T-cell (primary cell): ENCODE measurements around the gene SAT2. TPM values are rescaled to one million over a fixed set of nuclear protein-coding genes. Genes with fewer than 3 reads are reported as not detected.
"Not testable (repeated sequence)": the region's sequence is repeated elsewhere in the genome, so short reads cannot be mapped to it uniquely, and the experiment has no call there.

Experiments used
- ATAC-seq, 4 experiments: fragments of 200-7000 bp in 3 of 4; fragments of 150-1000 bp in 1 of 4; cut with Tn5 transposase; replicated peaks in 1 of 4; 1 replicate in 3 of 4; 2 replicates in 1 of 4; pipeline ENCODE4 v1.10.0; 2021; ENCODE audit warnings: moderate library complexity in 3 of 4, mild to moderate bottlenecking in 2 of 4, moderate number of reproducible peaks in 1 of 4
- CTCF ChIA-PET, 2 donors: fragments of 300-600 bp; sonication (Branson Sonifier 250); formaldehyde crosslinking; loops; one replicate each; lab custom pipeline; 2022; ENCODE audit warnings: antibody characterized with exemption in 2 of 2; lab: Charles Lee
- POLR2A ChIA-PET, 2 donors: fragments of 300-600 bp; sonication (Branson Sonifier 250); formaldehyde crosslinking; loops; one replicate each; lab custom pipeline; 2022; ENCODE audit warnings: antibody characterized with exemption in 2 of 2; lab: Charles Lee
- DNase-seq, 35 experiments: peaks; one replicate each; pipeline versions ENCODE4 v3.0.0 to v3.0.0-alpha.2; 2013 to 2023
- H3K27ac ChIP-seq: one replicate; pipeline ENCODE4 v1.5.1; 2013; ENCODE audit warnings: low read length
- H3K27me3 ChIP-seq, 2 experiments: replicated peaks in 1 of 2; 1 replicate in 1 of 2; 2 replicates in 1 of 2; pipeline versions ENCODE4 v1.6.1 to v1.7.0; 2013; ENCODE audit warnings: low read length in 1 of 2, mixed read lengths in 1 of 2; ENCODE audit not compliant: control insufficient read depth in 2 of 2, insufficient read depth in 2 of 2; ENCODE audit errors: extremely low read depth in 1 of 2
- H3K36me3 ChIP-seq, 2 donors: 1 replicate in 1 of 2; 2 replicates in 1 of 2; pipeline versions ENCODE4 v1.6.1 to v1.7.0; 2013; ENCODE audit warnings: low read length in 1 of 2; ENCODE audit not compliant: control insufficient read depth in 2 of 2, insufficient read depth in 1 of 2; ENCODE audit errors: extremely low read depth in 1 of 2
- H3K4me1 ChIP-seq, 2 experiments: 1 replicate in 1 of 2; 2 replicates in 1 of 2; pipeline versions ENCODE4 v1.6.1 to v1.7.0; 2013; ENCODE audit warnings: low read length in 2 of 2, mixed read lengths in 1 of 2; ENCODE audit not compliant: insufficient read depth in 2 of 2, control insufficient read depth in 1 of 2; ENCODE audit errors: extremely low read depth in 1 of 2
- H3K4me3 ChIP-seq, 2 donors: 1 replicate in 1 of 2; 2 replicates in 1 of 2; pipeline versions ENCODE4 v1.5.1 to v1.7.0; 2013; ENCODE audit warnings: mild to moderate bottlenecking in 2 of 2, low read length in 1 of 2, moderate library complexity in 1 of 2; ENCODE audit not compliant: control insufficient read depth in 1 of 2; ENCODE audit errors: extremely low read depth in 1 of 2
- H3K9me3 ChIP-seq: 2 replicates; pipeline ENCODE4 v1.7.0; 2013
- H3K27ac Mint-ChIP-seq, 2 donors: one replicate each; pipeline ENCODE4 v1.8.0; 2020 to 2021; ENCODE audit warnings: mild to moderate bottlenecking in 2 of 2, mixed read lengths in 2 of 2
- H3K27me3 Mint-ChIP-seq, 2 donors: one replicate each; pipeline ENCODE4 v1.8.0; 2021 to 2022; ENCODE audit warnings: mixed read lengths in 2 of 2
- H3K36me3 Mint-ChIP-seq: one replicate; pipeline ENCODE4 v1.8.0; 2021; ENCODE audit warnings: mixed read lengths
- H3K4me1 Mint-ChIP-seq, 3 donors: one replicate each; pipeline ENCODE4 v1.8.0; 2020 to 2022; ENCODE audit warnings: mixed read lengths in 3 of 3, mild to moderate bottlenecking in 1 of 3
- H3K4me3 Mint-ChIP-seq, 3 donors: one replicate each; pipeline ENCODE4 v1.8.0; 2020 to 2022; ENCODE audit warnings: mild to moderate bottlenecking in 3 of 3, mixed read lengths in 3 of 3, moderate library complexity in 3 of 3
- H3K9me3 Mint-ChIP-seq, 3 donors: one replicate each; pipeline ENCODE4 v1.8.0; 2020 to 2022; ENCODE audit warnings: mixed read lengths in 3 of 3
- WGBS: methylation state at CpG from one replicate; pipeline ENCODE4 v1.1.5; 2013; ENCODE audit warnings: missing lambda C conversion rate; ENCODE audit not compliant: insufficient coverage; 5-methylcytosine and 5-hydroxymethylcytosine counted together
- total RNA-seq, 35 experiments: library from RNA in 6 of 35; stranded (reverse) in 6 of 35; fragments of 120-200 nt in 1 of 35; gene quantifications; one replicate each; pipeline versions ENCODE4 v1.2.1 to v1.2.4 and lab custom pipeline; 2013 to 2026

The SAT2 gene
- total RNA-seq, 5 donors from 2014 or later (not counting 1 experiment from before 2014, with no cell fraction given), result 53.2 to 68.8 (median 58.5) TPM

DNA sequence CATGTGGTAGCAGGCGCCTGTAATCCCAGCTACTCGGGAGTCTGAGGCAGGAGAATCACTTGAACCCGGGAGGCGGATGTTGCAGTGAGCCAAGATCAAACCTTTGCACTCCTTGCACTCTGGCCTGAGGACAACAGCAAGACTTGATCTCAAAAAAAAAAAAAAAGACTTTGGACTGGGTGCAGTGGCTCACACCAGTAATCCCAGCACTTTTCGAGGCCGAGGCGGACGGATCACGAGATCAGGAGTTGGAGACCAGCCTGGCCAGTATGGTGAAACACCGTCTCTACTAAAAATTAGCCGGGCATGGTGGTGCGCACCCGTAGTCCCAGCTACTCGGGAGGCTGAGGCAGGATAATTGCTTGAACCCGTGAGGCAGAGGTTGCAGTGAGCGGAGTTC, 1.9 kb downstream of the SAT2 start:
- CTCF ChIA-PET, H3K27ac ChIP-seq, H3K27me3 ChIP-seq, DNase-seq, H3K9me3 ChIP-seq, H3K27me3 Mint-ChIP-seq, H3K36me3 ChIP-seq, ATAC-seq, H3K4me3 ChIP-seq, H3K27ac Mint-ChIP-seq, H3K36me3 Mint-ChIP-seq, POLR2A ChIA-PET, H3K9me3 Mint-ChIP-seq: not testable (repeated sequence)
- peaks cover 14 to 18% (median 18%) of the 10 kb centered on the region in 3 donors for H3K4me1 Mint-ChIP-seq
- H3K4me1 ChIP-seq, result peaks cover 5 to 20% of the 10 kb centered on the region in 2 experiments
- H3K4me3 Mint-ChIP-seq, result peak overlapping the region in 2 of 3 donors; percentile 24 to 89
- WGBS, result 96% methylated on average over 15 of the region's 16 CpGs

DNA sequence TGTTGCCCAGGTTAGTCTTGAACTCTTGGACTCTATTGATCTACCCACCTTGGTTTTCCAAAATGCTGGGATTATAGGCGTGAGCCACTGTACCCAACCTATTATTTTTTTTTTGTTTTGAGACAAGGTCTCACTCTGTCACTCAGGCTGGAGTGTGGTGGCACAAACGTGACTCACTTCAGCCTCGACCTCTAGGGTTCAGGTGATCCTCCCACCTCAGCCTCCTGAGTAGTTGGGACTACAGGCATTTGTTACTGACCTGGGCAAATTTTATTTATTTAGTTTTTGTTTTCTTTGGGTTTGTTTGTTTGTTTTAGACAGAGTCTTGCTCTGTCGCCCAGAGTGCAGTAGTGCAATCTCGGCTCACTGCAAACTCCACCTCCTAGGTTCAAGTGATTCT, 4.0 kb downstream of the SAT2 start:
- CTCF ChIA-PET, result no interaction called here
- Histone ChIP-seq H3K27ac (no peak overlapping the region), H3K27me3 (no peaks in the 10 kb centered on the region), H3K36me3 (no peaks in the 10 kb centered on the region), H3K9me3 (no peaks in the 10 kb centered on the region), H3K4me3 (no peak overlapping the region), H3K4me1 (peaks cover 5 to 20% of the 10 kb centered on the region in 2 experiments)
- Mint-ChIP-seq H3K4me3 (no peak overlapping the region), H3K27ac (no peak overlapping the region), H3K9me3 (no peaks in the 10 kb centered on the region), H3K36me3 (no peaks in the 10 kb centered on the region), H3K27me3 (no peaks in the 10 kb centered on the region), H3K4me1 (peaks cover 14 to 18% (median 18%) of the 10 kb centered on the region in 3 donors)
- DNase-seq, result no peak
- POLR2A ChIA-PET, result no interaction called here
- no peak for ATAC-seq
- WGBS, result no CpG with 5 or more reads among the region's 5 CpGs

DNA sequence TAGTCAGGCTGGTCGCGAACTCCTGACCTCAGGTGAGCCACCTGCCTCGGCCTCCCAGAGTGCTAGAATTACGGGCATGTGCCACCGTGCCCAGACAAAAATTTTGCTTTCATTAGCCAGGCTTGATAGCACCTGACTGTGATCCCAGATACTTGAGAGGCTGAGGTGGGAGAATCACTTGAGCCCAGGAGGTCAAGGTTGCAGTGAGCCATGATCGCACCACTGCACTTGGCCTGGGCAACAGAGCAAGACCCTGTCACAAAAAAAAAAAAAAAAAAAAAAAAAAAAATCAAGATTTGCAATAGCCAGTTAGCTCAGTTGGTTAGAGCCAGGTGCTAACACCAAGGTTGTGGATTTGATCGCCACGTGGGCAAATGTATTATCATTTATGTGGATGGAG, 6.8 kb downstream of the SAT2 start:
- Histone ChIP-seq H3K9me3 (no peaks in the 10 kb centered on the region), H3K27me3 (no peaks in the 10 kb centered on the region), H3K36me3 (no peaks in the 10 kb centered on the region), H3K4me1 (no peaks in the 10 kb centered on the region), H3K27ac (no peak overlapping the region), H3K4me3 (no peak overlapping the region)
- ChIA-PET POLR2A (interaction anchor here in 1 of 2 donors (0.6 kb wide), 1 partner anchor 50 kb away, joined by 4 read pairs; no protein-coding TSS in a partner anchor), CTCF (interaction anchor here (0.7 to 0.8 kb wide), 2 partner anchors 65 to 69 kb away, joined by 3 to 10 read pairs; no protein-coding TSS in a partner anchor)
- H3K36me3 Mint-ChIP-seq, result no peaks in the 10 kb centered on the region
- H3K4me1 Mint-ChIP-seq, result no peaks in the 10 kb centered on the region
- no peaks in the 10 kb centered on the region for H3K9me3 Mint-ChIP-seq
- H3K27ac Mint-ChIP-seq, result no peak overlapping the region
- H3K4me3 Mint-ChIP-seq, result no peak overlapping the region
- ATAC-seq, result no peak
- no peak for DNase-seq
- no peaks in the 10 kb centered on the region for H3K27me3 Mint-ChIP-seq
- WGBS, result 100% methylated on average over 3 of the region's 8 CpGs

DNA sequence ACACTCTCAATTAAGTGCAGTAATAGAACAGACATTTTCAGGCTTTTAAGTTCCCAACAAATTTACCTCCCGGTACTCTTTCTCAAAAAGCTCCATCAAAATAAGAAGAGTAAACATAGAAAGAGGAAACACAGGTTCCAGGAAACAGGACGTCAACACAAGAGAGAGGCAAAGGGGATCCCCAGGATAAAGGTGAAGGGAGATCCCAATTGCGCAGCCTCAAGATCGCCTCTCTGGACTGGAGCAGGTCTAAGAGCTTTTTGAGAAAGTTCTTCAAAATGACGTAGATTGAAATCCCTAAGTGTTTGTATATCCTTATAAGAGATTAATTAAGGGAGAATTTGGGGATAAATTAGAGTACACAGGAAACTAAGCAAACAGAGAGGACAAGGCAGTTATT, 9.0 kb downstream of the SAT2 start:
- Histone ChIP-seq H3K27me3 (no peaks in the 10 kb centered on the region), H3K4me3 (no peak overlapping the region), H3K27ac (no peak overlapping the region), H3K4me1 (peaks cover 3 to 13% of the 10 kb centered on the region in 2 experiments), H3K36me3 (no peaks in the 10 kb centered on the region), H3K9me3 (no peaks in the 10 kb centered on the region)
- Mint-ChIP-seq H3K4me1 (peaks cover 5 to 7% (median 5%) of the 10 kb centered on the region in 3 donors), H3K9me3 (no peaks in the 10 kb centered on the region), H3K4me3 (no peak overlapping the region), H3K27ac (no peak overlapping the region), H3K27me3 (no peaks in the 10 kb centered on the region), H3K36me3 (no peaks in the 10 kb centered on the region)
- ChIA-PET POLR2A (no interaction called here), CTCF (interaction anchor here in 1 of 2 donors (0.6 kb wide), 1 partner anchor 32 kb away, joined by 3 read pairs; the partner anchor contains the start of gene ATP1B2)
- ATAC-seq, result no peak
- WGBS, result no CpG with 5 or more reads among the region's 5 CpGs
- no peak for DNase-seq

DNA sequence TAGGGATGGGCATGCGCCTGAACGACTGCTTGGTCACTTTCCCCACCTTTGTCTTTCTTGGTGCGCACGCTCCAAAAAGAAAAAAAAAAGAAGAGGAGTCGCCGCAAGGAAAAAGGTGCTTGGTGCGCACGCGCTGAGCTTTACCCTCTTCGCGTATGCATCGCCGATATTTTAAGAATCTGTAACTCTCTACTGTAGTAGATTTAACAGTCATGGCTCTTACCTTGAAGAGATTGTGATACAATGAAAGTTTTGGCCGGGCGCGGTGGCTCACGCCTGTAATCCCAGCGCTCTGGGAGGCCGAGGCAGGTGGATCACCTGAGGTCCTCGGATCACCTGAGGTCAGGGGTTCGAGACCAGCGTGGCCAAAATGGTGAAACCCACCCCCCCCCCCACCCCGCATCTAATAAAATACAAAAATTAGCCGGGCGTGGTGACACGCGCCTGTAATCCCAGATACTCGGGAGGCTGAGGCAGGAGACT, 12.3 kb downstream of the SAT2 start:
- Mint-ChIP-seq H3K4me1 (peaks cover 34 to 37% (median 35%) of the 10 kb centered on the region in 3 donors), H3K9me3 (no peaks in the 10 kb centered on the region), H3K36me3 (no peaks in the 10 kb centered on the region), H3K4me3 (peak overlapping the region; percentile 87 to 91 (median 89)), H3K27ac (peak overlapping the region; percentile 93 to 97), H3K27me3 (no peaks in the 10 kb centered on the region)
- ATAC-seq (peak; percentile 3 to 34 (median 12)), DNase-seq (no peak)
- CTCF ChIA-PET, result interaction anchor here (0.5 to 2.8 kb wide), 13 partner anchors 12 to 260 kb away, joined by 3 to 36 read pairs (median 3); partner anchors contain the start of genes TP53 (in 2 of the 2), KDM6B (in 1 of the 2), MPDU1 (in 1 of the 2) and SAT2 (in 1 of the 2)
- POLR2A ChIA-PET, result interaction anchor here in 1 of 2 donors (0.8 kb wide), 1 partner anchor 35 kb away, joined by 3 read pairs; the partner anchor contains the start of gene ATP1B2
- peak overlapping the region; percentile 69 to 70 for H3K4me3 ChIP-seq
- peak overlapping the region; percentile 65 for H3K27ac ChIP-seq
- no peaks in the 10 kb centered on the region for H3K9me3 ChIP-seq
- H3K36me3 ChIP-seq, result peaks cover 0 to 7% of the 10 kb centered on the region in 2 donors
- H3K27me3 ChIP-seq, result no peaks in the 10 kb centered on the region
- H3K4me1 ChIP-seq, result peaks cover 12 to 31% of the 10 kb centered on the region in 2 experiments
- 7% methylated on average over 10 of the region's 28 CpGs for WGBS

DNA sequence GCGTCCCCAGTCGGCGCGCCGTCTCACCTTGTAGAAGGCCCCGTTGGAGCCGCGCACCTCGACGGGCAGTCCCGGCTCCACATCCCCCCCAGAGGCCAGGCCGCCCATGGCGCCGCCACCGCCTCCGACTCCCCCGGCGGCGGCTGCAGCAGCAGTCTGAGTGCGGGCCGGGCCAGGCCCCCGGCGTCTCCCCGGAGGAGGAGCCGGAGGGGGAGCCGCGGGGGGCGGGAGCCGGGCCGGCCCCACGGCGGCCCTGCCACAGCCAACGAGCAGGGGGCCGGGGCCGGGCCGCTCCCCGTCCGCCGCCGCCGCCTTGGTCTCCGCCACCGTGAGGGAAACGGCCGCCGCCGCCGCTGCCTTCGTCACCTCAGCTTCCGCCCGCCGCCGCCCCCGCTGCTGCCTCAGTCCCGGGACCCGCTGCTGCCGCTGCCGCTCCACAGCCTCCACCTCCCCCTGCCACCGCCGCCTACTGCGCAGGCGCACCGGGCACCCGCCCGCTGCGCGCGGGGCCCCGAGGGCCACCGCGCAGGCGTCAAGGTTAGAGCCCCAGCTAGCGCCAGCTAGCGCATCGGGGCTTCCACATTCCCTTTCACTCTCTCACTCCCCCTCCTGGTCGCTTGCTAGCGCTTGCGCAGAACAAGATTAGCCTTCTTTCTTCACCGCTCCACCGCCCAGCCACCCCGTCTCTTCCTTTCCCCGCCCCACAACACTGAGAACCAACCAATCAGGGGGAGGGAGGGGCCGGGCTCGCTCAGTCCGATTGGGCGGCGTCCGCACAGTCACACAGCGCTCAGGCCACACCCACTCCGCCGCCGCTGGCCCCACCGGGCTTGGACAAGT, 13.0 kb downstream of the SAT2 start, which contains the start of gene FXR2:
FXR2 (minus strand) TSS at position 473 of the 840 bp plus-strand sequence; CDS start at position 108, 365 bp downstream.
- Mint-ChIP-seq H3K4me1 (peaks cover 37 to 41% (median 39%) of the 10 kb centered on the region in 3 donors), H3K27me3 (no peaks in the 10 kb centered on the region), H3K36me3 (no peaks in the 10 kb centered on the region), H3K4me3 (peak within 1 kb of the TSS; percentile 87 to 91 (median 89)), H3K27ac (peak within 1 kb of the TSS; percentile 93 to 97), H3K9me3 (no peaks in the 10 kb centered on the region)
- peak; percentile 93 to 100 (median 99) for DNase-seq
- Histone ChIP-seq H3K27me3 (no peaks in the 10 kb centered on the region), H3K36me3 (peaks cover 0 to 10% of the 10 kb centered on the region in 2 donors), H3K27ac (peak within 1 kb of the TSS; percentile 65), H3K4me1 (peaks cover 12 to 31% of the 10 kb centered on the region in 2 experiments), H3K4me3 (peak within 1 kb of the TSS; percentile 77 to 78), H3K9me3 (no peaks in the 10 kb centered on the region)
- CTCF ChIA-PET, result interaction anchor here (0.6 to 2.8 kb wide), 13 partner anchors 13 to 259 kb away, joined by 3 to 36 read pairs (median 3); partner anchors contain the start of genes TP53 (in 2 of the 2), KDM6B (in 1 of the 2), MPDU1 (in 1 of the 2) and SAT2 (in 1 of the 2)
- peak; percentile 88 to 89 (median 88) for ATAC-seq
- WGBS, result under 1% methylated on average over 87 of the region's 93 CpGs
- POLR2A ChIA-PET, result interaction anchor here (0.5 to 1.0 kb wide), 5 partner anchors 24 to 211 kb away, joined by 3 to 6 read pairs (median 3); partner anchors contain the start of genes ATP1B2 (in 1 of the 2) and TMEM256 (in 1 of the 2)
